Activated naive CD4-positive, alpha-beta T cell (primary cell): ENCODE data around the gene HEXIM2.
"Not testable (repeated sequence)": the region's sequence is repeated elsewhere in the genome, so short reads cannot be mapped to it uniquely, and the experiment has no call there.

Experiments used
- DNase-seq, 4 experiments: peaks; one replicate each; lab custom pipeline; 2025; lab: John Stamatoyannopoulos, UW

HEXIM2 gene

GRCh38 chr17:45170280-45170930 is 8.7 kb downstream of the HEXIM2 start:
- DNase-seq = no peak

GRCh38 chr17:45170931-45171337 is 9.3 kb downstream of the HEXIM2 start:
- DNase-seq = no peak

- no peak for DNase-seq
These were observed 9.9 kb downstream of the HEXIM2 start for GRCh38 chr17:45171338-45172231.

GRCh38 chr17:45172232-45172540 is 10.5 kb downstream of the HEXIM2 start:
- DNase-seq = no peak

GRCh38 chr17:45172541-45173286 is 11.0 kb downstream of the HEXIM2 start:
- peak in 2 of 4 experiments; percentile 11 to 48 for DNase-seq

- DNase-seq = no peak
These were observed 14.1 kb downstream of the HEXIM2 start for GRCh38 chr17:45175759-45176115.

GRCh38 chr17:45177563-45177962 is 15.9 kb downstream of the HEXIM2 start:
- DNase-seq = no peak

- DNase-seq = no peak
These were observed 22.5 kb downstream of the HEXIM2 start for GRCh38 chr17:45184144-45184543.

GRCh38 chr17:45186801-45187354 is 25.2 kb downstream of the HEXIM2 start:
- DNase-seq = no peak

- no peak for DNase-seq
These were observed 27.3 kb downstream of the HEXIM2 start for GRCh38 chr17:45189009-45189408.

- DNase-seq = no peak
These were observed 29.0 kb downstream of the HEXIM2 start for GRCh38 chr17:45190503-45191255.

GRCh38 chr17:45195424-45195823 is 33.7 kb downstream of the HEXIM2 start:
- no peak for DNase-seq

- DNase-seq = no peak
These were observed 35.4 kb downstream of the HEXIM2 start for GRCh38 chr17:45197108-45197507.

GRCh38 chr17:45197555-45198334 is 36.1 kb downstream of the HEXIM2 start:
- peak; percentile 71 to 88 (median 84) for DNase-seq

GRCh38 chr17:45200701-45201100 is 39.0 kb downstream of the HEXIM2 start:
- no peak for DNase-seq

- DNase-seq = no peak
These were observed 39.8 kb downstream of the HEXIM2 start for GRCh38 chr17:45201457-45201856.

- not testable (repeated sequence) for DNase-seq
These were observed 40.2 kb downstream of the HEXIM2 start for GRCh38 chr17:45201880-45202279.

- peak; percentile 82 to 89 (median 86) for DNase-seq
These were observed 57.4 kb downstream of the HEXIM2 start for GRCh38 chr17:45218895-45219661.
